ENCODE data around the gene TRIM14.
"Not testable (repeated sequence)": the region's sequence is repeated elsewhere in the genome, so short reads cannot be mapped to it uniquely, and the experiment has no call there.

TRIM14 gene

GRCh38 chr9:98142182-98142907 lies 23.3 kb upstream of the TRIM14 start:
- DNase-seq = no peak

- DNase-seq = no peak
These were observed 21.5 kb upstream of the TRIM14 start for GRCh38 chr9:98140503-98140902.

GRCh38 chr9:98136489-98136888 lies 17.5 kb upstream of the TRIM14 start:
- DNase-seq = no peak

- DNase-seq = no peak
These were observed 16.9 kb upstream of the TRIM14 start for GRCh38 chr9:98135938-98136337.

GRCh38 chr9:98135558-98135934 lies 16.5 kb upstream of the TRIM14 start:
- no peak for DNase-seq

GRCh38 chr9:98134702-98135557 lies 15.9 kb upstream of the TRIM14 start:
- no peak for DNase-seq

GRCh38 chr9:98132806-98133631 lies 14.0 kb upstream of the TRIM14 start:
- peak; percentile 22 for DNase-seq

- DNase-seq = no peak
These were observed 13.1 kb upstream of the TRIM14 start for GRCh38 chr9:98132158-98132557.

- DNase-seq = no peak
These were observed 11.7 kb upstream of the TRIM14 start for GRCh38 chr9:98130576-98131228.

- not testable (repeated sequence) for DNase-seq
These were observed 11.0 kb upstream of the TRIM14 start for GRCh38 chr9:98130060-98130459.

GRCh38 chr9:98129451-98129881 lies 10.4 kb upstream of the TRIM14 start:
- DNase-seq = no peak

GRCh38 chr9:98128316-98128715 lies 9.3 kb upstream of the TRIM14 start:
- DNase-seq = no peak

- no peak for DNase-seq
These were observed 8.2 kb upstream of the TRIM14 start for GRCh38 chr9:98127226-98127625.

GRCh38 chr9:98124637-98125426 lies 5.8 kb upstream of the TRIM14 start:
- no peak for DNase-seq

GRCh38 chr9:98124091-98124490 lies 5.1 kb upstream of the TRIM14 start:
- DNase-seq = not testable (repeated sequence)

- no peak for DNase-seq
These were observed 2.0 kb upstream of the TRIM14 start for GRCh38 chr9:98121058-98121457.

- no peak for DNase-seq
These were observed 1.5 kb upstream of the TRIM14 start for GRCh38 chr9:98120476-98120875.

- DNase-seq = peak; percentile 4
These were observed 910 bp downstream of the TRIM14 start for GRCh38 chr9:98117984-98118639.

- not testable (repeated sequence) for DNase-seq
These were observed 1.9 kb downstream of the TRIM14 start for GRCh38 chr9:98117097-98117496.

GRCh38 chr9:98109052-98109451 lies 10.0 kb downstream of the TRIM14 start:
- no peak for DNase-seq

- no peak for DNase-seq
These were observed 10.4 kb downstream of the TRIM14 start for GRCh38 chr9:98108531-98109031.
